Pancreas (tissue), 10 donors: Measurements from ENCODE around the gene CMTM8. TPM values are rescaled to one million over a fixed set of nuclear protein-coding genes. Genes with fewer than 3 reads are reported as not detected.

ENCODE experiments used
- ATAC-seq, 4 donors: fragments of 200-7000 bp; cut with Tn5 transposase; one replicate each; pipeline versions ENCODE4 v1.8.0 to v1.9.1; 2020; ENCODE audit warnings: mild to moderate bottlenecking in 4 of 4, moderate library complexity in 4 of 4
- DNase-seq, 6 donors: peaks; one replicate each; pipeline ENCODE4 v3.0.0-alpha.2; 2020
- FAIRE-seq: peaks from 2 replicates; lab custom pipeline; 2012; peaks lifted over from hg19 to GRCh38; lab: Jason Lieb, UNC
- H3K27ac ChIP-seq, 4 donors: fragments of 200-600 bp; sonication (generic); 1 replicate in 3 of 4; 2 replicates in 1 of 4; pipeline versions ENCODE4 v1.5.0 to v1.8.0; 2020
- H3K27me3 ChIP-seq, 4 donors: fragments of 200-600 bp; one replicate each; pipeline ENCODE4 v1.8.0; 2021
- H3K36me3 ChIP-seq, 3 donors: fragments of 200-600 bp; sonication (generic) in 1 of 3; one replicate each; pipeline versions ENCODE4 v1.5.0 to v1.8.0; 2020 to 2021
- H3K4me1 ChIP-seq, 3 donors: fragments of 200-600 bp; one replicate each; pipeline ENCODE4 v1.8.0; 2021
- H3K4me3 ChIP-seq, 4 donors: fragments of 200-600 bp; sonication (generic) in 2 of 4; one replicate each; pipeline versions ENCODE4 v1.5.0 to v1.8.0; 2020 to 2021
- H3K9me3 ChIP-seq, 4 donors: fragments of 200-600 bp; one replicate each; pipeline ENCODE4 v1.8.0; 2021
- CTCF ChIP-seq, 4 donors: fragments of 200-600 bp; sonication (generic) in 3 of 4; IDR thresholded peaks; one replicate each; pipeline versions ENCODE4 v1.5.0 to v1.8.0; 2021; ENCODE audit warnings: antibody characterized with exemption in 4 of 4
- WGBS, 2 donors: extraction: QIAGEN DNeasy Blood & Tissue Kit; methylation state at CpG; one replicate each; pipeline ENCODE4 v1.1.7; 2013; 5-methylcytosine and 5-hydroxymethylcytosine counted together
- intact Hi-C, 3 donors: fragments of 100-400 bp; cut with DNase I; formaldehyde crosslinking; loops; one replicate each; pipeline versions ENCODE4 v1.11.1 to v1.14.2; 2022
- polyA plus RNA-seq, 2 donors: library from polyadenylated mRNA; stranded (reverse); fragments of 200-250 nt; gene quantifications; one replicate each; pipeline ENCODE4 v1.2.3, GENCODE V29; 2013
- total RNA-seq, 6 donors: library from RNA; stranded (reverse); fragmentation: NEBNext Ultra II Directional in 4 of 6; extraction: Animal tissue kit (Norgen Biotek cat#: 25700) in 4 of 6; gene quantifications; one replicate each; pipeline versions ENCODE4 v1.2.1 to v1.2.4, GENCODE V29; 2021 to 2023
- donor health status: healthy with polysubstance abuse.
- donor health status: DM: no; HTN: no; CAD: no; lungs with moderate emphysema.
- donor health status: DM: no; HTN: no; CAD: no.
- donor health status: control.
- donor health status: control.
- donor health status: Bipolar disorder and iron deficiency.
- donor health status: DM: yes; HTN: yes; CAD: no.
- donor health status: DM: no; HTN: no; CAD: no.
- donor health status: DM: no; HTN: no; CAD: no.
- donor health status: DM: yes; HTN: yes; CAD: no.

The CMTM8 gene
- total and polyA plus RNA-seq, 8 donors = 11.0 to 23.7 (median 16.7) TPM

GRCh38 chr3:32195995-32196540 is 42.4 kb upstream of the CMTM8 start:
- intact Hi-C loops = no loop called here
- TF ChIP-seq CTCF (IDR thresholded peaks at IDR 0.05) = no peak
- no peaks in the 10 kb centered on the region for H3K27me3 ChIP-seq
- 40 to 42% methylated on average over 4 of the region's 4 CpGs for WGBS, 2 donors
- no peak overlapping the region for H3K4me3 ChIP-seq
- ATAC-seq (peak; percentile 8 to 37 (median 20)), DNase-seq (no peak), FAIRE-seq (no peak)
- peaks cover 0 to 7% (median 6%) of the 10 kb centered on the region in 3 donors for H3K4me1 ChIP-seq
- H3K9me3 ChIP-seq = no peaks in the 10 kb centered on the region
- no peak overlapping the region for H3K27ac ChIP-seq
- no peaks in the 10 kb centered on the region for H3K36me3 ChIP-seq

GRCh38 chr3:32197991-32198390 is 40.5 kb upstream of the CMTM8 start:
- H3K27ac ChIP-seq = no peak overlapping the region
- peaks cover 0 to 7% (median 6%) of the 10 kb centered on the region in 3 donors for H3K4me1 ChIP-seq
- H3K36me3 ChIP-seq = no peaks in the 10 kb centered on the region
- TF ChIP-seq CTCF (IDR thresholded peaks at IDR 0.05) = no peak
- no peak overlapping the region for H3K4me3 ChIP-seq
- no peaks in the 10 kb centered on the region for H3K27me3 ChIP-seq
- H3K9me3 ChIP-seq = no peaks in the 10 kb centered on the region
- DNase-seq (no peak), FAIRE-seq (no peak), ATAC-seq (no peak)
- whole genome bisulfite sequencing, 2 donors = 87 to 100% methylated on average over 1 of the region's 1 CpG
- intact Hi-C loops = no loop called here

- intact Hi-C loops = no loop called here
- TF ChIP-seq CTCF (IDR thresholded peaks at IDR 0.05) = no peak
- Histone ChIP-seq H3K9me3 (no peaks in the 10 kb centered on the region), H3K4me1 (peaks cover 0 to 7% (median 6%) of the 10 kb centered on the region in 3 donors), H3K27ac (no peak overlapping the region), H3K27me3 (no peaks in the 10 kb centered on the region), H3K4me3 (no peak overlapping the region), H3K36me3 (no peaks in the 10 kb centered on the region)
- no peak for ATAC-seq
- 93 to 96% methylated on average over 3 of the region's 3 CpGs for WGBS, 2 donors
- DNase-seq = no peak
- no peak for FAIRE-seq
These were observed 39.8 kb upstream of the CMTM8 start for GRCh38 chr3:32198714-32199113.

- DNase-seq (peak in 2 of 6 donors; percentile 22 to 26), FAIRE-seq (no peak), ATAC-seq (peak in 3 of 4 donors; percentile 50 to 55 (median 53))
- Histone ChIP-seq H3K4me3 (no peak overlapping the region), H3K36me3 (no peaks in the 10 kb centered on the region), H3K9me3 (no peaks in the 10 kb centered on the region), H3K27me3 (no peaks in the 10 kb centered on the region), H3K4me1 (peaks cover 0 to 7% (median 6%) of the 10 kb centered on the region in 3 donors), H3K27ac (no peak overlapping the region)
- 82 to 90% methylated on average over 7 of the region's 7 CpGs for WGBS, 2 donors
- TF ChIP-seq CTCF (IDR thresholded peaks at IDR 0.05) = no peak
- intact Hi-C loops = no loop called here
These were observed 38.0 kb upstream of the CMTM8 start for GRCh38 chr3:32200490-32200889.

GRCh38 chr3:32200992-32201758 is 37.3 kb upstream of the CMTM8 start:
- no peaks in the 10 kb centered on the region for H3K36me3 ChIP-seq
- peak in 3 of 4 donors; percentile 23 to 42 (median 37) for ATAC-seq
- H3K9me3 ChIP-seq = no peaks in the 10 kb centered on the region
- H3K27me3 ChIP-seq = no peaks in the 10 kb centered on the region
- intact Hi-C loops = no loop called here
- no peak overlapping the region for H3K27ac ChIP-seq
- peaks cover 0 to 1% (median under 1%) of the 10 kb centered on the region in 3 donors for H3K4me1 ChIP-seq
- no peak overlapping the region for H3K4me3 ChIP-seq
- DNase-seq = no peak
- no peak for FAIRE-seq
- TF ChIP-seq CTCF (IDR thresholded peaks at IDR 0.05) = no peak
- 83 to 84% methylated on average over 10 of the region's 10 CpGs for WGBS, 2 donors
